ENCODE data around the gene NUCB1. TPM values are rescaled to one million over a fixed set of nuclear protein-coding genes. Genes with fewer than 3 reads are reported as not detected.
A peak's percentile ranks its signal among the peaks of the same experiment; 100 is the strongest.

Gene NUCB1
- total and polyA plus RNA-seq, 9 of the 15 experiments (the other 6 are each of a cell fraction or from before 2014, with no cell fraction given), result 3.1 to 153 (median 71.7) TPM

GRCh38 chr19:48965806-48966540, 65.9 kb downstream of the NUCB1 start (continued):
- TF ChIP-seq CHD4 (IDR thresholded peaks at IDR 0.05; ENCODE audit: insufficient read depth, insufficient replicate concordance, low read depth, low read length, poor library complexity, severe bottlenecking), result no peak
- peak; percentile 31 for TF ChIP-seq SIRT6 (IDR thresholded peaks at IDR 0.05; ENCODE audit: low read depth, low read length)
- TF ChIP-seq TARDBP (IDR thresholded peaks at IDR 0.05), result no peak
- TF ChIP-seq ZNF584 (CRISPR knock-in tag; IDR thresholded peaks at IDR 0.05; ENCODE audit: low read depth), result no peak
- TF ChIP-seq, protein P1, sequence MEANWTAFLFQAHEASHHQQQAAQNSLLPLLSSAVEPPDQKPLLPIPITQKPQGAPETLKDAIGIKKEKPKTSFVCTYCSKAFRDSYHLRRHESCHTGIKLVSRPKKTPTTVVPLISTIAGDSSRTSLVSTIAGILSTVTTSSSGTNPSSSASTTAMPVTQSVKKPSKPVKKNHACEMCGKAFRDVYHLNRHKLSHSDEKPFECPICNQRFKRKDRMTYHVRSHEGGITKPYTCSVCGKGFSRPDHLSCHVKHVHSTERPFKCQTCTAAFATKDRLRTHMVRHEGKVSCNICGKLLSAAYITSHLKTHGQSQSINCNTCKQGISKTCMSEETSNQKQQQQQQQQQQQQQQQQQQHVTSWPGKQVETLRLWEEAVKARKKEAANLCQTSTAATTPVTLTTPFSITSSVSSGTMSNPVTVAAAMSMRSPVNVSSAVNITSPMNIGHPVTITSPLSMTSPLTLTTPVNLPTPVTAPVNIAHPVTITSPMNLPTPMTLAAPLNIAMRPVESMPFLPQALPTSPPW (CRISPR knock-in tag; IDR thresholded peaks at IDR 0.05), result no peak
- no peak for TF ChIP-seq ZBTB2 (IDR thresholded peaks at IDR 0.05)
- TF ChIP-seq ZFP36 (IDR thresholded peaks at IDR 0.05; ENCODE audit: low read depth, low read length, partially characterized antibody), result no peak
- TF ChIP-seq KAT2B (IDR thresholded peaks at IDR 0.05; ENCODE audit: low read depth, low read length), result no peak
- no peak for TF ChIP-seq XRCC3 (IDR thresholded peaks at IDR 0.05)
- TF ChIP-seq, protein P2, sequence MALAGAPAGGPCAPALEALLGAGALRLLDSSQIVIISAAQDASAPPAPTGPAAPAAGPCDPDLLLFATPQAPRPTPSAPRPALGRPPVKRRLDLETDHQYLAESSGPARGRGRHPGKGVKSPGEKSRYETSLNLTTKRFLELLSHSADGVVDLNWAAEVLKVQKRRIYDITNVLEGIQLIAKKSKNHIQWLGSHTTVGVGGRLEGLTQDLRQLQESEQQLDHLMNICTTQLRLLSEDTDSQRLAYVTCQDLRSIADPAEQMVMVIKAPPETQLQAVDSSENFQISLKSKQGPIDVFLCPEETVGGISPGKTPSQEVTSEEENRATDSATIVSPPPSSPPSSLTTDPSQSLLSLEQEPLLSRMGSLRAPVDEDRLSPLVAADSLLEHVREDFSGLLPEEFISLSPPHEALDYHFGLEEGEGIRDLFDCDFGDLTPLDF (CRISPR knock-in tag; IDR thresholded peaks at IDR 0.05), result no peak
- TF ChIP-seq MYNN (IDR thresholded peaks at IDR 0.05), result no peak
- no peak for TF ChIP-seq MYNN (CRISPR knock-in tag; IDR thresholded peaks at IDR 0.05)
- no peak for TF ChIP-seq HINFP (tag; conservative IDR thresholded peaks at IDR 0.05; ENCODE audit: low read depth)
- 0 out of 2 replicates have a peak, but pooled peaks have one; percentile 64 for TF ChIP-seq NR1H2 (CRISPR knock-in tag; IDR thresholded peaks at IDR 0.05)
- no peak for TF ChIP-seq TAF15 (IDR thresholded peaks at IDR 0.05; ENCODE audit: low read depth, low read length)
- no peak for TF ChIP-seq ZNF444 (CRISPR knock-in tag; IDR thresholded peaks at IDR 0.05)
- peak; percentile 91; the same call in 1 of the 2 replicates for TF ChIP-seq FOXK1 (CRISPR knock-in tag; IDR thresholded peaks at IDR 0.05; ENCODE audit: borderline replicate concordance)
- TF ChIP-seq, protein P3, sequence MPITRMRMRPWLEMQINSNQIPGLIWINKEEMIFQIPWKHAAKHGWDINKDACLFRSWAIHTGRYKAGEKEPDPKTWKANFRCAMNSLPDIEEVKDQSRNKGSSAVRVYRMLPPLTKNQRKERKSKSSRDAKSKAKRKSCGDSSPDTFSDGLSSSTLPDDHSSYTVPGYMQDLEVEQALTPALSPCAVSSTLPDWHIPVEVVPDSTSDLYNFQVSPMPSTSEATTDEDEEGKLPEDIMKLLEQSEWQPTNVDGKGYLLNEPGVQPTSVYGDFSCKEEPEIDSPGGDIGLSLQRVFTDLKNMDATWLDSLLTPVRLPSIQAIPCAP (CRISPR knock-in tag; IDR thresholded peaks at IDR 0.05; ENCODE audit: borderline replicate concordance), result no peak
- no peak for TF ChIP-seq PTTG1 (tag; IDR thresholded peaks at IDR 0.05; ENCODE audit: low read depth)
- TF ChIP-seq ZKSCAN8 (CRISPR knock-in tag; IDR thresholded peaks at IDR 0.05), result no peak
- no peak for TF ChIP-seq FOXJ3 (CRISPR knock-in tag; IDR thresholded peaks at IDR 0.05)
- no peak for TF ChIP-seq SMARCC2 (IDR thresholded peaks at IDR 0.05; ENCODE audit: low read depth)
